MM.1S (cell line): Measurements from ENCODE around the gene DNAJB7.
"Not testable (repeated sequence)": the region's sequence is repeated elsewhere in the genome, so short reads cannot be mapped to it uniquely, and the experiment has no call there.

Experiments used
- DNase-seq: peaks from one replicate; pipeline ENCODE4 v3.0.0-alpha.2; 2015
- H2AFZ ChIP-seq: fragments of 300-600 bp; sonication (generic); 2 replicates; pipeline ENCODE4 v1.6.0; 2016; ENCODE audit warnings: antibody characterized with exemption, low read length
- H3F3A ChIP-seq: fragments of 300-600 bp; sonication (generic); 2 replicates; pipeline ENCODE4 v1.6.1; 2016; ENCODE audit warnings: mild to moderate bottlenecking, antibody characterized with exemption, low read length, moderate library complexity, mixed read lengths; ENCODE audit not compliant: insufficient read depth
- H3K27ac ChIP-seq: fragments of 300-600 bp; sonication (generic); 2 replicates; pipeline ENCODE4 v1.5.1; 2016; ENCODE audit warnings: mild to moderate bottlenecking, low read length
- H3K27me3 ChIP-seq: fragments of 300-600 bp; sonication (generic); replicated peaks from 2 replicates; pipeline ENCODE4 v1.6.0; 2016; ENCODE audit warnings: low read length; ENCODE audit not compliant: insufficient read depth
- H3K36me3 ChIP-seq: fragments of 300-600 bp; sonication (generic); replicated peaks from 2 replicates; pipeline ENCODE4 v1.6.1; 2016; ENCODE audit warnings: mild to moderate bottlenecking, low read length, mixed read lengths; ENCODE audit not compliant: insufficient read depth
- H3K4me1 ChIP-seq: fragments of 300-600 bp; sonication (generic); 2 replicates; pipeline ENCODE4 v1.6.1; 2016; ENCODE audit warnings: low read length, mixed read lengths
- H3K4me2 ChIP-seq: fragments of 300-600 bp; sonication (generic); 2 replicates; pipeline ENCODE4 v1.6.0; 2016; ENCODE audit warnings: low read depth, low read length
- H3K4me3 ChIP-seq: fragments of 300-600 bp; sonication (generic); 2 replicates; pipeline ENCODE4 v1.5.1; 2016; ENCODE audit warnings: low read length, mixed read lengths
- H3K79me2 ChIP-seq: fragments of 300-600 bp; sonication (generic); 2 replicates; pipeline ENCODE4 v1.6.1; 2016; ENCODE audit warnings: mixed run types, low read length, mixed read lengths
- H3K9ac ChIP-seq: fragments of 300-600 bp; sonication (generic); 2 replicates; pipeline ENCODE4 v1.6.1; 2016; ENCODE audit warnings: low read length, mixed read lengths
- H3K9me2 ChIP-seq: fragments of 300-600 bp; sonication (generic); replicated peaks from 2 replicates; pipeline ENCODE4 v1.6.1; 2016; ENCODE audit warnings: mild to moderate bottlenecking, low read length, mixed read lengths; ENCODE audit not compliant: insufficient read depth
- H3K9me3 ChIP-seq: fragments of 300-600 bp; sonication (generic); replicated peaks from 2 replicates; pipeline ENCODE4 v1.6.1; 2016; ENCODE audit warnings: mild to moderate bottlenecking, low read length, mixed read lengths; ENCODE audit not compliant: insufficient read depth
- H4K20me1 ChIP-seq: fragments of 300-600 bp; sonication (generic); 2 replicates; pipeline ENCODE4 v1.6.1; 2016; ENCODE audit warnings: mild to moderate bottlenecking, low read length, moderate library complexity, mixed read lengths; ENCODE audit not compliant: insufficient read depth
- CTCF ChIP-seq: fragments of 300-600 bp; sonication (generic); IDR thresholded peaks from 2 replicates; pipeline ENCODE4 v1.5.1; 2016; ENCODE audit warnings: antibody characterized with exemption, low read length, mixed read lengths
- EZH2 ChIP-seq: fragments of 300-600 bp; sonication (generic); optimal IDR thresholded peaks from 2 replicates; pipeline ENCODE3; 2017; ENCODE audit warnings: low read depth, mild to moderate bottlenecking, antibody characterized with exemption, low read length, mixed read lengths
- EZH2phosphoT487 ChIP-seq: fragments of 300-600 bp; sonication (generic); IDR thresholded peaks from 2 replicates; pipeline ENCODE4 v1.6.1; 2018; ENCODE audit warnings: antibody characterized with exemption, low read length

The DNAJB7 gene

DNA sequence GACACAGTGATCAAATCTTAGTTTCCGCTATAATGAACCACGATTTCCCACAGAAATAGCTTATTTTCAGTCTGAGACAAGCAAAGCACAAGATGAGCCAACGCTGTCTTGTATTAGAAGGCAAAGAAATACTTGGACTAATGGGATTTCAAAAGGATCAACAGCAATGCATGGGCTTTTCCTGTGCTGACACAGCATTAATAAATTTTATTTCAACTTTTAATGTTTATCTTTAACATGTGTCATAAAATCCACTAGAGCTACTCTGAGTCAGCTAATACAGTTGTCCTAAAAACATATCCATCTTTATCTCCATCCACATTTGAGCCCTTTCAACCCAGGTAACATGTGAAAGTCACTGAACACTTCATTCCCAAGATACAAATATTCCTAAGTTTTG is 27.3 kb downstream of the DNAJB7 start:
- H2AFZ ChIP-seq = no peak overlapping the region
- no peak overlapping the region for H3K9ac ChIP-seq
- H3F3A ChIP-seq = 0 out of 2 replicates have a peak, but pooled peaks cover 3% of the 10 kb centered on the region
- H3K4me1 ChIP-seq = no peaks in the 10 kb centered on the region
- no peaks in the 10 kb centered on the region for H3K9me3 ChIP-seq
- H3K4me3 ChIP-seq = no peak overlapping the region
- no peak for DNase-seq
- TF ChIP-seq EZH2 (no peak), EZH2phosphoT487 (no peak)
- no peaks in the 10 kb centered on the region for H3K27me3 ChIP-seq
- no peak overlapping the region for H3K4me2 ChIP-seq
- no peak overlapping the region for H3K27ac ChIP-seq
- peaks cover 22% of the 10 kb centered on the region for H3K36me3 ChIP-seq
- H3K9me2 ChIP-seq = no peaks in the 10 kb centered on the region
- peaks cover 32% of the 10 kb centered on the region for H3K79me2 ChIP-seq
- H4K20me1 ChIP-seq = no peaks in the 10 kb centered on the region

GRCh38 chr22:40829131-40829530 is 32.8 kb downstream of the DNAJB7 start:
- H3K9me3 ChIP-seq = no peaks in the 10 kb centered on the region
- no peaks in the 10 kb centered on the region for H3K79me2 ChIP-seq
- no peak for TF ChIP-seq EZH2
- no peak for TF ChIP-seq CTCF
- H3K27me3 ChIP-seq = no peaks in the 10 kb centered on the region
- H4K20me1 ChIP-seq = no peaks in the 10 kb centered on the region
- H3K36me3 ChIP-seq = peaks cover 24% of the 10 kb centered on the region
- no peak overlapping the region for H2AFZ ChIP-seq
- no peak overlapping the region for H3K4me3 ChIP-seq
- no peaks in the 10 kb centered on the region for H3K9me2 ChIP-seq
- no peak for DNase-seq
- H3K27ac ChIP-seq = no peak overlapping the region
- no peak overlapping the region for H3K9ac ChIP-seq
- H3K4me1 ChIP-seq = no peaks in the 10 kb centered on the region
- H3F3A ChIP-seq = no peaks in the 10 kb centered on the region
- H3K4me2 ChIP-seq = no peak overlapping the region

GRCh38 chr22:40826984-40827741 is 34.8 kb downstream of the DNAJB7 start:
- no peaks in the 10 kb centered on the region for H3K4me1 ChIP-seq
- no peaks in the 10 kb centered on the region for H3K9me3 ChIP-seq
- H3K4me2 ChIP-seq = no peak overlapping the region
- peaks cover 15% of the 10 kb centered on the region for H3K36me3 ChIP-seq
- H3K79me2 ChIP-seq = no peaks in the 10 kb centered on the region
- H2AFZ ChIP-seq = no peak overlapping the region
- no peaks in the 10 kb centered on the region for H4K20me1 ChIP-seq
- no peaks in the 10 kb centered on the region for H3K9me2 ChIP-seq
- H3K9ac ChIP-seq = no peak overlapping the region
- no peaks in the 10 kb centered on the region for H3K27me3 ChIP-seq
- H3K4me3 ChIP-seq = no peak overlapping the region
- no peak for DNase-seq
- H3F3A ChIP-seq = no peaks in the 10 kb centered on the region
- TF ChIP-seq EZH2phosphoT487 (no peak), CTCF (no peak), EZH2 (no peak)
- H3K27ac ChIP-seq = no peak overlapping the region

DNA sequence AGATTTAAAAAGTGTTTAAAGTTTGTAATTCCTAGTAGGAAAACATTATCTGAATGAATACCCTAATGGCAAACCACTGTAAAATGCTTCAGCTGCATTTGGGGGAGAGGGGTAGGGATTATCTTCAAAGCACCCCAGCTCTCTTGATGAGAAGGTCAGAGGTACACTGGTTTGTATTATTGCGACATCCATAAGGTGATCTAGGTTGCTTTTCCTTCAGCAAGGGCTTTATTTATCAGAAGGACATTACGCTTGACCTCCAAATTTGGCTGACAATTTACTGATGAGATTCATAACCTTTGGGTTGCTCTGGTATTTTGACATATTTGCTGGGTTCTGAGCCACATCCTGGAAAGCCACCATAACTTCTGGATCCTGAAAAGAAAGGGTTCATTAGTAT is 35.6 kb downstream of the DNAJB7 start:
- H3K36me3 ChIP-seq = peaks cover 13% of the 10 kb centered on the region
- not testable (repeated sequence) for H3K9ac ChIP-seq, H3K4me2 ChIP-seq, H3K9me2 ChIP-seq, H3K4me1 ChIP-seq, H2AFZ ChIP-seq, H3F3A ChIP-seq, H3K79me2 ChIP-seq, H3K9me3 ChIP-seq, DNase-seq, H3K27ac ChIP-seq, H3K27me3 ChIP-seq, H3K4me3 ChIP-seq, H4K20me1 ChIP-seq
